Sigmoid colon (tissue), 7 donors: Measurements from ENCODE around the gene TLE6. TPM values are rescaled to one million over a fixed set of nuclear protein-coding genes. Genes with fewer than 3 reads are reported as not detected.
"Not testable (repeated sequence)": the region's sequence is repeated elsewhere in the genome, so short reads cannot be mapped to it uniquely, and the experiment has no call there.

Experiments
- DNase-seq: peaks from one replicate; pipeline ENCODE4 v3.0.0-alpha.2; 2019
- H3K27ac ChIP-seq, 4 donors: fragments of 200-600 bp; sonication (generic); one replicate each; pipeline ENCODE4 v1.5.1; 2016 to 2019; ENCODE audit warnings: mild to moderate bottlenecking in 1 of 4
- H3K27me3 ChIP-seq, 3 donors: fragments of 200-600 bp; sonication (generic); one replicate each; pipeline ENCODE4 v1.5.1; 2019; ENCODE audit warnings: mild to moderate bottlenecking in 1 of 3
- H3K36me3 ChIP-seq, 4 donors: fragments of 200-600 bp; sonication (generic); one replicate each; pipeline ENCODE4 v1.5.1; 2016 to 2019
- H3K4me1 ChIP-seq, 4 donors: fragments of 200-600 bp; sonication (generic); one replicate each; pipeline ENCODE4 v1.5.1; 2017 to 2019
- H3K4me3 ChIP-seq, 4 donors: fragments of 200-600 bp; sonication (generic); one replicate each; pipeline ENCODE4 v1.5.1; 2017 to 2019; ENCODE audit warnings: mild to moderate bottlenecking in 2 of 4, moderate library complexity in 1 of 4
- H3K9me3 ChIP-seq, 4 donors: fragments of 200-600 bp in 3 of 4; sonication (generic) in 3 of 4; one replicate each; pipeline versions ENCODE4 v1.5.1 to v1.6.1; 2013 to 2019
- CTCF ChIP-seq, 4 experiments: fragments of 450-650 bp in 3 of 4; fragments of 200-600 bp in 1 of 4; IDR thresholded peaks; one replicate each; pipeline ENCODE4 v1.5.1; 2016 to 2019; ENCODE audit warnings: antibody characterized with exemption in 4 of 4, mild to moderate bottlenecking in 3 of 4, moderate library complexity in 2 of 4
- EP300 ChIP-seq, 4 donors: sonication (generic); formaldehyde crosslinking; IDR thresholded peaks; one replicate each; pipeline ENCODE4 v1.6.1; 2017; ENCODE audit warnings: antibody characterized with exemption in 4 of 4
- POLR2A ChIP-seq, 2 donors: fragments of 450-650 bp; IDR thresholded peaks; one replicate each; pipeline ENCODE4 v1.6.1; 2016; ENCODE audit warnings: antibody characterized with exemption in 2 of 2, mild to moderate bottlenecking in 2 of 2, moderate library complexity in 2 of 2
- POLR2AphosphoS5 ChIP-seq, 4 donors: sonication (generic); formaldehyde crosslinking; IDR thresholded peaks; one replicate each; pipeline ENCODE4 v1.6.1; 2017; ENCODE audit warnings: antibody characterized with exemption in 4 of 4
- WGBS, 2 donors: extraction: QIAGEN DNeasy Blood & Tissue Kit; methylation state at CpG; one replicate each; pipeline ENCODE4 v1.1.7; 2013; 5-methylcytosine and 5-hydroxymethylcytosine counted together
- intact Hi-C: fragments of 100-400 bp; cut with DNase I; formaldehyde crosslinking; loops from one replicate; pipeline ENCODE4 v1.15.1; 2023
- polyA plus RNA-seq, 3 donors: library from polyadenylated mRNA; stranded (reverse); fragments of 200-250 nt; gene quantifications; one replicate each; pipeline ENCODE4 v1.2.3, GENCODE V29; 2013
- total RNA-seq, 4 donors: library from RNA; depleted of rRNA; stranded (reverse); fragments of >200 nt; gene quantifications; one replicate each; pipeline ENCODE4 v1.1.0, GENCODE V29; 2016
- donor health status: healthy with polysubstance abuse.
- donor health status: Bipolar disorder and iron deficiency.
- donor health status: healthy.

TLE6 gene
- total and polyA plus RNA-seq, 7 donors: 0.71 to 7.2 (median 1.4) TPM; not detected in 1

DNA sequence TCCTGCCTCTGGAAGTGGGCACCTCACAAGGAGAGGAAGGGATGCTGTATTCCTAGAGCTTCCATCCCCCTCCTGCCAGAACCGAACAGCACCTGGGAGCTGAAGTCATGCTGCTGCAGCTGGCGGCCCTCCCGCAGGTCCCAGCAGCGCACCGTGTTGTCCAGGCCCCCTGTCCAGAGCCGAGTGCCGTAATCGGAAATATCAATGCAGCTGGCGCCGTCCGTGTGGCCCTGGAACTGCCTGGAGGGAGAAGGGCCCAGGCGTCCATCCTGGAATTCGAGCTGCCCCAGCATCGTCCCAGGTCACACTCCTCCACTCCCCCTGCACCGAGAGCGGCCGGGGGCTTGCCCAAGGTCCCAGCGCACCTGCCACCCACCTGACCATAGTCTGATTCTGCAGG, 28.0 kb downstream of the TLE6 start:
- Histone ChIP-seq H3K36me3 (peaks cover 11 to 73% (median 23%) of the 10 kb centered on the region in 4 donors), H3K27ac (no peak overlapping the region), H3K27me3 (no peaks in the 10 kb centered on the region), H3K4me3 (no peak overlapping the region), H3K4me1 (no peaks in the 10 kb centered on the region), H3K9me3 (no peaks in the 10 kb centered on the region)
- no peak for TF ChIP-seq POLR2AphosphoS5 (IDR thresholded peaks at IDR 0.05)
- TF ChIP-seq CTCF (IDR thresholded peaks at IDR 0.05): no peak
- TF ChIP-seq POLR2A (IDR thresholded peaks at IDR 0.05): no peak
- TF ChIP-seq EP300 (IDR thresholded peaks at IDR 0.05): no peak
- intact Hi-C loops: no loop called here
- DNase-seq: no peak
- 90 to 94% methylated on average over 18 of the region's 18 CpGs for WGBS, 2 donors

DNA sequence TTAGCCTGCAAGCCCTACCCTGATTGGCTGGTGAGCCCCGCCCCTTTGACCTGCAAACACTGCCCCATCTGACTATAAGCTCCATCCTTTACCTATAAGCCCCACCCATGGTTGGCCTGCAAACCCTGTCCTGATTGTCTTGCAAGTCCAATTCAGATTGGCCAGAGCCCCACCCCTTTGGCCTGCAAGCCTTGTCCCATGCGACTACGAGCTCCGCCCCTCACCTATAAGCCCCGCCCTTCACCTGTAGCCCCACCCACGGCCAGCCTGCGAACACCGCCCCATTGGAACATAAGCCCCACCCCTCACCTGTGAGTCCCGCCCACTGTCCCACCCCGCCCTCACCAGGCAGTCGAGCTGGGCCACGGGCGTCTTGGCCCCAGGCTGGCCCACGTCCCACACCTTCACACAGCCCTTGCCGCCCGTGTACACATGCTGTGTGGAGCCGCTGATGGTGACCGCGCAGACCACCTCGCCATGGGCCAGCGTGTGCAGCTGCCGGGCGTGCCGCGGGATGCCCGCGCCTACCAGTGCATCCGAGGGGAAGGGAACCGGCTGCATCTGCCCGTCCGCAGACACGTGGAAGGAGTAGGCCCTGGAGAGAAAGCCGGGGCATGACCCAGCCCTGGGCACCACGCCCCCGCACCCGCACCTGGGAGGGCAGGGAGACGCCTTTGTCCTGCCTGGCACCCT, 28.9 kb downstream of the TLE6 start:
- TF ChIP-seq CTCF (IDR thresholded peaks at IDR 0.05) (no peak), POLR2AphosphoS5 (IDR thresholded peaks at IDR 0.05) (no peak), POLR2A (IDR thresholded peaks at IDR 0.05) (no peak), EP300 (IDR thresholded peaks at IDR 0.05) (no peak)
- 76 to 84% methylated on average over 37 of the region's 37 CpGs for WGBS, 2 donors
- Histone ChIP-seq H3K4me3 (no peak overlapping the region), H3K36me3 (peaks cover 15 to 76% (median 25%) of the 10 kb centered on the region in 4 donors), H3K27me3 (no peaks in the 10 kb centered on the region), H3K9me3 (no peaks in the 10 kb centered on the region), H3K27ac (no peak overlapping the region), H3K4me1 (no peaks in the 10 kb centered on the region)
- intact Hi-C loops: no loop called here
- DNase-seq: no peak

GRCh38 chr19:3007975-3008374, 30.6 kb downstream of the TLE6 start:
- H3K9me3 ChIP-seq: no peaks in the 10 kb centered on the region
- TF ChIP-seq CTCF (IDR thresholded peaks at IDR 0.05) (no peak), POLR2AphosphoS5 (IDR thresholded peaks at IDR 0.05) (no peak), EP300 (IDR thresholded peaks at IDR 0.05) (no peak), POLR2A (IDR thresholded peaks at IDR 0.05) (no peak)
- H3K4me3 ChIP-seq: no peak overlapping the region
- 82 to 86% methylated on average over 9 of the region's 9 CpGs for WGBS, 2 donors
- no peaks in the 10 kb centered on the region for H3K27me3 ChIP-seq
- no peaks in the 10 kb centered on the region for H3K4me1 ChIP-seq
- H3K36me3 ChIP-seq: peaks cover 8 to 71% (median 20%) of the 10 kb centered on the region in 4 donors
- DNase-seq: no peak
- intact Hi-C loops: no loop called here
- H3K27ac ChIP-seq: no peak overlapping the region

GRCh38 chr19:3008994-3009393, 31.6 kb downstream of the TLE6 start:
- intact Hi-C loops: no loop called here
- Histone ChIP-seq H3K9me3 (no peaks in the 10 kb centered on the region), H3K36me3 (peaks cover 12 to 73% (median 20%) of the 10 kb centered on the region in 4 donors), H3K4me1 (no peaks in the 10 kb centered on the region), H3K4me3 (no peak overlapping the region), H3K27me3 (no peaks in the 10 kb centered on the region), H3K27ac (no peak overlapping the region)
- DNase-seq: no peak
- WGBS, 2 donors: 80 to 85% methylated on average over 6 of the region's 6 CpGs
- no peak for TF ChIP-seq POLR2AphosphoS5 (IDR thresholded peaks at IDR 0.05)
- no peak for TF ChIP-seq CTCF (IDR thresholded peaks at IDR 0.05)
- no peak for TF ChIP-seq POLR2A (IDR thresholded peaks at IDR 0.05)
- TF ChIP-seq EP300 (IDR thresholded peaks at IDR 0.05): no peak

DNA sequence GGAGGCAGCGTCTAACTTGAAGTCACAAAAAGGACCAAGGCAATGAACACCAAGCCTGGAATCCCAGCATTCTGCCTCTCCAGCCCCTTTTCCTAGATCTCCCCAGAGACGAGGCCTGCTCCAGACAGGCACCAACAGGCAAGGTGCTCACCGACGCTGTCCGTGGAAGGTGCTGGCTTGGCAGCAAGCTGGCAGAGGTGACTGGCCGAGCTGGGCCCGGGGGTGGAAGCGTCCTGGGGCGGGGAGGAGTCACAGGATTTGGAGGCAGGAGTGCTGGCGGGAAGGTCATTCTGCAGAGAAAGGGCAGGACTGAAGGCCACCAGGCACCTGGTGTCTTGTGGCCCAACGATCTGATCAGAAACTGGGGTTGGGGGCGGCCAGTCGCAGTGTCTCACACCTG, 33.5 kb downstream of the TLE6 start:
- 89 to 92% methylated on average over 13 of the region's 13 CpGs for WGBS, 2 donors
- H3K27me3 ChIP-seq: no peaks in the 10 kb centered on the region
- no peak for DNase-seq
- intact Hi-C loops: no loop called here
- H3K4me1 ChIP-seq: no peaks in the 10 kb centered on the region
- no peaks in the 10 kb centered on the region for H3K9me3 ChIP-seq
- H3K27ac ChIP-seq: no peak overlapping the region
- TF ChIP-seq POLR2A (IDR thresholded peaks at IDR 0.05) (no peak), POLR2AphosphoS5 (IDR thresholded peaks at IDR 0.05) (no peak), CTCF (IDR thresholded peaks at IDR 0.05) (no peak), EP300 (IDR thresholded peaks at IDR 0.05) (no peak)
- H3K4me3 ChIP-seq: no peak overlapping the region
- H3K36me3 ChIP-seq: peaks cover 12 to 75% (median 22%) of the 10 kb centered on the region in 4 donors

GRCh38 chr19:3012059-3012458, 34.7 kb downstream of the TLE6 start:
- H3K27ac ChIP-seq, intact Hi-C loops, H3K4me1 ChIP-seq, H3K27me3 ChIP-seq, H3K9me3 ChIP-seq, DNase-seq, H3K4me3 ChIP-seq: not testable (repeated sequence)
- whole genome bisulfite sequencing, 2 donors: 84 to 86% methylated on average over 13 of the region's 13 CpGs
- H3K36me3 ChIP-seq: peaks cover 12 to 66% (median 19%) of the 10 kb centered on the region in 4 donors
